Smooth muscle cell (in vitro differentiated cells): Measurements from ENCODE around the gene TCF12. TPM values are rescaled to one million over a fixed set of nuclear protein-coding genes. Genes with fewer than 3 reads are reported as not detected.

Source experiments
- DNase-seq: peaks from one replicate; lab custom pipeline; 2025; ENCODE audit not compliant: unreplicated experiment; lab: John Stamatoyannopoulos, UW
- H2AFZ ChIP-seq: fragments of 200-600 bp; sonication (generic); 2 replicates; pipeline ENCODE4 v1.6.0; 2016; ENCODE audit warnings: antibody characterized with exemption, low read depth, mild to moderate bottlenecking
- H3F3A ChIP-seq: fragments of 200-600 bp; sonication (generic); 2 replicates; pipeline ENCODE4 v1.6.0; 2017; ENCODE audit warnings: antibody characterized with exemption, low read depth
- H3K27ac ChIP-seq: fragments of 200-600 bp; sonication (generic); 2 replicates; pipeline ENCODE4 v1.5.1; 2016; ENCODE audit warnings: low read depth, mild to moderate bottlenecking
- H3K27me3 ChIP-seq: fragments of 200-600 bp; sonication (generic); 2 replicates; pipeline ENCODE4 v1.6.1; 2016; ENCODE audit warnings: low read depth, mild to moderate bottlenecking
- H3K36me3 ChIP-seq: fragments of 200-600 bp; sonication (generic); 2 replicates; pipeline ENCODE4 v1.5.1; 2016; ENCODE audit warnings: low read depth
- H3K4me1 ChIP-seq: fragments of 200-600 bp; sonication (generic); 2 replicates; pipeline ENCODE4 v1.5.1; 2016; ENCODE audit warnings: low read depth
- H3K4me2 ChIP-seq: fragments of 200-600 bp; sonication (generic); 2 replicates; pipeline ENCODE4 v1.6.0; 2016; ENCODE audit warnings: mild to moderate bottlenecking
- H3K4me3 ChIP-seq: fragments of 200-600 bp; sonication (generic); 2 replicates; pipeline ENCODE4 v1.5.1; 2016; ENCODE audit warnings: mild to moderate bottlenecking
- H3K79me2 ChIP-seq: fragments of 200-600 bp; sonication (generic); 2 replicates; pipeline ENCODE4 v1.6.0; 2016; ENCODE audit warnings: low read depth, mild to moderate bottlenecking
- H3K9ac ChIP-seq: fragments of 200-600 bp; sonication (generic); 2 replicates; pipeline ENCODE4 v1.6.0; 2016; ENCODE audit warnings: low read depth
- H3K9me3 ChIP-seq: fragments of 200-600 bp; sonication (generic); replicated peaks from 2 replicates; pipeline ENCODE4 v1.5.1; 2016; ENCODE audit warnings: low read depth
- H4K20me1 ChIP-seq: fragments of 200-600 bp; sonication (generic); 2 replicates; pipeline ENCODE4 v1.6.0; 2016; ENCODE audit warnings: low read depth
- CTCF ChIP-seq: fragments of 200-600 bp; sonication (generic); IDR thresholded peaks from 2 replicates; pipeline ENCODE4 v1.5.1; 2017; ENCODE audit warnings: borderline replicate concordance, mild to moderate bottlenecking, antibody characterized with exemption; ENCODE audit not compliant: insufficient read depth, poor library complexity, severe bottlenecking
- WGBS: methylation state at CpG from one replicate; pipeline ENCODE4 v1.1.7; 2016; ENCODE audit warnings: low lambda C conversion rate; 5-methylcytosine and 5-hydroxymethylcytosine counted together
- polyA plus RNA-seq: library from polyadenylated mRNA; unstranded; fragments of >200 nt; fragmentation: Nextera tagmentation; extraction: Ambion mirVana; gene quantifications from 2 replicates; pipeline ENCODE4 v1.2.1, GENCODE V29; 2016
- total RNA-seq: library from RNA; depleted of rRNA; stranded (reverse); fragments of >200 nt; gene quantifications from 2 replicates; pipeline ENCODE4 v1.2.3, GENCODE V29; 2014

The TCF12 gene
- total and polyA plus RNA-seq, 2 experiments from 2014 or later = 54.1 to 302 TPM

- TF ChIP-seq CTCF = peak; percentile 77
- 52% methylated on average over 4 of the region's 4 CpGs for WGBS
- H3K27me3 ChIP-seq = no peaks in the 10 kb centered on the region
- peaks cover 18% of the 10 kb centered on the region for H3K79me2 ChIP-seq
- no peaks in the 10 kb centered on the region for H3K9me3 ChIP-seq
- no peak overlapping the region for H2AFZ ChIP-seq
- H4K20me1 ChIP-seq = peaks cover 37% of the 10 kb centered on the region
- H3K4me2 ChIP-seq = peak overlapping the region; percentile 57
- H3F3A ChIP-seq = no peaks in the 10 kb centered on the region
- H3K4me3 ChIP-seq = no peak overlapping the region
- peak overlapping the region; percentile 49 for H3K27ac ChIP-seq
- H3K9ac ChIP-seq = peak overlapping the region; percentile 52
- no peaks in the 10 kb centered on the region for H3K36me3 ChIP-seq
- no peak for DNase-seq
- H3K4me1 ChIP-seq = peaks cover 26% of the 10 kb centered on the region
These were observed 228.2 kb downstream of the TCF12 start for GRCh38 chr15:57146506-57147201.

- Histone ChIP-seq H3K36me3 (peaks cover 4% of the 10 kb centered on the region), H3K9me3 (peaks cover 5% of the 10 kb centered on the region), H3K79me2 (peaks cover 18% of the 10 kb centered on the region), H3K4me2 (no peak overlapping the region), H3F3A (peaks cover 2% of the 10 kb centered on the region), H3K27me3 (no peaks in the 10 kb centered on the region), H4K20me1 (peaks cover 35% of the 10 kb centered on the region), H2AFZ (no peak overlapping the region), H3K9ac (no peak overlapping the region), H3K27ac (no peak overlapping the region), H3K4me1 (peaks cover 26% of the 10 kb centered on the region), H3K4me3 (no peak overlapping the region)
- 100% methylated on average over 1 of the region's 1 CpG for WGBS
- TF ChIP-seq CTCF = no peak
- no peak for DNase-seq
These were observed 229.2 kb downstream of the TCF12 start for GRCh38 chr15:57147621-57148020.

GRCh38 chr15:57148262-57148661, 229.8 kb downstream of the TCF12 start:
- H3K27me3 ChIP-seq = no peaks in the 10 kb centered on the region
- TF ChIP-seq CTCF = no peak
- no peak overlapping the region for H3K4me2 ChIP-seq
- H2AFZ ChIP-seq = no peak overlapping the region
- H3K4me3 ChIP-seq = no peak overlapping the region
- H3K4me1 ChIP-seq = peaks cover 24% of the 10 kb centered on the region
- H3K79me2 ChIP-seq = peaks cover 18% of the 10 kb centered on the region
- H4K20me1 ChIP-seq = peaks cover 31% of the 10 kb centered on the region
- no peak for DNase-seq
- H3K36me3 ChIP-seq = peaks cover 4% of the 10 kb centered on the region
- H3K9ac ChIP-seq = no peak overlapping the region
- no peak overlapping the region for H3K27ac ChIP-seq
- peaks cover 5% of the 10 kb centered on the region for H3K9me3 ChIP-seq
- H3F3A ChIP-seq = peaks cover 2% of the 10 kb centered on the region

- H3K27me3 ChIP-seq = no peaks in the 10 kb centered on the region
- no peak for DNase-seq
- no peak overlapping the region for H2AFZ ChIP-seq
- H4K20me1 ChIP-seq = peaks cover 25% of the 10 kb centered on the region
- no peak overlapping the region for H3K27ac ChIP-seq
- TF ChIP-seq CTCF = no peak
- peaks cover 2% of the 10 kb centered on the region for H3F3A ChIP-seq
- H3K9me3 ChIP-seq = peaks cover 5% of the 10 kb centered on the region
- H3K4me2 ChIP-seq = no peak overlapping the region
- peaks cover 4% of the 10 kb centered on the region for H3K36me3 ChIP-seq
- no peak overlapping the region for H3K9ac ChIP-seq
- H3K4me1 ChIP-seq = peaks cover 15% of the 10 kb centered on the region
- H3K4me3 ChIP-seq = no peak overlapping the region
- peaks cover 18% of the 10 kb centered on the region for H3K79me2 ChIP-seq
These were observed 230.8 kb downstream of the TCF12 start for GRCh38 chr15:57149196-57149595.
